DOHH2 (cell line): ENCODE data around the gene SYNCRIP.

Experiments
- H3F3A ChIP-seq: fragments of 200-600 bp; sonication (generic), shearing (Covaris generic); 2 replicates; pipeline ENCODE4 v1.6.0; 2016; ENCODE audit warnings: antibody characterized with exemption, mild to moderate bottlenecking; ENCODE audit not compliant: control insufficient read depth, insufficient read depth
- H3K27ac ChIP-seq: fragments of 200-600 bp; sonication (generic); 2 replicates; pipeline ENCODE4 v1.5.1; 2014; ENCODE audit warnings: low read depth, mild to moderate bottlenecking, low read length, moderate library complexity
- H3K27me3 ChIP-seq: fragments of 200-600 bp; sonication (generic); 2 replicates; pipeline ENCODE4 v1.6.1; 2014; ENCODE audit warnings: mild to moderate bottlenecking, low read length, mixed read lengths; ENCODE audit not compliant: control insufficient read depth
- H3K36me3 ChIP-seq: fragments of 200-600 bp; sonication (generic); 2 replicates; pipeline ENCODE4 v1.6.1; 2014; ENCODE audit warnings: mild to moderate bottlenecking, low read length, moderate library complexity, mixed read lengths; ENCODE audit not compliant: control insufficient read depth
- H3K4me1 ChIP-seq: fragments of 200-600 bp; sonication (generic); 2 replicates; pipeline ENCODE4 v1.6.1; 2014; ENCODE audit warnings: mild to moderate bottlenecking, low read length, mixed read lengths; ENCODE audit not compliant: control insufficient read depth
- H3K4me2 ChIP-seq: fragments of 200-600 bp; sonication (generic); 2 replicates; pipeline ENCODE4 v1.6.0; 2014; ENCODE audit warnings: mild to moderate bottlenecking, low read length, moderate library complexity
- H3K4me3 ChIP-seq: fragments of 200-600 bp; sonication (generic); 2 replicates; pipeline ENCODE4 v1.5.1; 2014; ENCODE audit warnings: mild to moderate bottlenecking, low read length, mixed read lengths
- H3K79me2 ChIP-seq: fragments of 200-600 bp; sonication (generic); 2 replicates; pipeline ENCODE4 v1.6.1; 2014; ENCODE audit warnings: mild to moderate bottlenecking, low read length, mixed read lengths; ENCODE audit not compliant: control insufficient read depth
- H3K9me2 ChIP-seq: fragments of 200-600 bp; sonication (generic); replicated peaks from 2 replicates; pipeline ENCODE4 v1.6.1; 2014; ENCODE audit warnings: mild to moderate bottlenecking, low read length, mixed read lengths; ENCODE audit not compliant: control insufficient read depth
- H3K9me3 ChIP-seq: fragments of 200-600 bp; sonication (generic); 2 replicates; pipeline ENCODE4 v1.6.1; 2014; ENCODE audit warnings: antibody characterized with exemption, low read length, mixed read lengths; ENCODE audit not compliant: control insufficient read depth, insufficient read depth
- H4K20me1 ChIP-seq: fragments of 200-600 bp; sonication (generic); 2 replicates; pipeline ENCODE4 v1.6.0; 2014; ENCODE audit warnings: low read depth, mild to moderate bottlenecking, antibody characterized with exemption, low read length, moderate library complexity; ENCODE audit not compliant: control insufficient read depth, insufficient read depth
- EZH2phosphoT487 ChIP-seq: fragments of 200-600 bp; sonication (generic); IDR thresholded peaks from 2 replicates; pipeline ENCODE4 v1.6.1; 2017; ENCODE audit warnings: borderline replicate concordance, mild to moderate bottlenecking, antibody characterized with exemption, low read length, moderate library complexity, mixed read lengths
- TF ChIP-seq, protein P1 (sequence below): fragments of 200-600 bp; sonication (generic); IDR thresholded peaks from one replicate; pipeline ENCODE4 v1.5.1; 2014; ENCODE audit warnings: antibody characterized with exemption, mild to moderate bottlenecking, low read depth, low read length; ENCODE audit not compliant: poor library complexity, severe bottlenecking

The SYNCRIP gene

DNA sequence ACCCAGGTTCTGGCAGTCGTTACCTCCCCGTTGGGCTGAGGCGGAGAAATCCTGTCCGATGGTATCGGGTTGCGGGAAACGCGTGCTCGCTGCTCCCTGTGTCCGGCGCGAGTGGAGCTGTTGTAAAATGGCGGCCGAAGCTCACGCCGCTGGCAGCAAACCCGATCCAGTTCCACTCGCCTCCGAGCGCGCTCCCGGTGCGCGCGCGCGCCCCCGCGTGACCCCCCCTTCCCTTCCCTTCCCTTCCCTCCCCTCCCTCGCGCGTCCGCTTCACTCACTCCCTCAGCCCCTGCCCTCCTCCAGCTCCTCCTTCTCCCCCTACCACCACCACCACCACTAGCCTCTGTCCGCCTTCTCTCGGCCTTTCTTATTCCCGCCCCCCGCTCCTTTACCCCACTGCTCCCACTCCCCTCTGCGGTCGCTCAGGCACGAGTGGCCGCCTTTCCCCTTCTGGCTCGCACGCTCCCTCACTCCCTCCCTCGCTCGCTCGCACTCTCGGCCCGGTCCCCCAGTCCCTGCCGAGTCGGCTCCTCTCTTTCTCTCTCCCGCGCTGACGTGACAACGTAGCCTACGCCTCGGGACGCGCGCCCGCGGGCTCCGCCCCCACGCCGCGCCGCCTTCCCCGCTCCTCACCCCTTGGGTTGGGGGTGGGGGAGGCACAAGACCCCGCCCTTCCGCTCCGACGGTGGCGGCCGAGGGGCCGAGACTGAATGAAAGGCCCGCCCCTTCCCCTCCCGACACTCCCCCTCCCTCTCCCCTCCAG lies at the start of gene SYNCRIP:
SYNCRIP (minus strand) TSS at position 113 of the 763 bp plus-strand sequence. CDS start 1,447 bp downstream, outside the sequence.
- Histone ChIP-seq H3K9me3 (0 out of 2 replicates have a peak, but pooled peaks cover 3% of the 10 kb centered on the region), H3K27me3 (no peaks in the 10 kb centered on the region; the same call in 1 of the 2 replicates), H3K4me1 (peaks cover 46% of the 10 kb centered on the region), H3K4me3 (peak within 1 kb of the TSS; percentile 82), H3K27ac (peak within 1 kb of the TSS; percentile 91), H3K79me2 (peaks cover 62% of the 10 kb centered on the region), H3K9me2 (no peaks in the 10 kb centered on the region), H3K36me3 (peaks cover 55% of the 10 kb centered on the region), H3F3A (peaks cover 11% of the 10 kb centered on the region), H4K20me1 (peaks cover 38% of the 10 kb centered on the region), H3K4me2 (peak within 1 kb of the TSS; percentile 91)
- no peak for TF ChIP-seq EZH2phosphoT487
- TF ChIP-seq, protein P1, sequence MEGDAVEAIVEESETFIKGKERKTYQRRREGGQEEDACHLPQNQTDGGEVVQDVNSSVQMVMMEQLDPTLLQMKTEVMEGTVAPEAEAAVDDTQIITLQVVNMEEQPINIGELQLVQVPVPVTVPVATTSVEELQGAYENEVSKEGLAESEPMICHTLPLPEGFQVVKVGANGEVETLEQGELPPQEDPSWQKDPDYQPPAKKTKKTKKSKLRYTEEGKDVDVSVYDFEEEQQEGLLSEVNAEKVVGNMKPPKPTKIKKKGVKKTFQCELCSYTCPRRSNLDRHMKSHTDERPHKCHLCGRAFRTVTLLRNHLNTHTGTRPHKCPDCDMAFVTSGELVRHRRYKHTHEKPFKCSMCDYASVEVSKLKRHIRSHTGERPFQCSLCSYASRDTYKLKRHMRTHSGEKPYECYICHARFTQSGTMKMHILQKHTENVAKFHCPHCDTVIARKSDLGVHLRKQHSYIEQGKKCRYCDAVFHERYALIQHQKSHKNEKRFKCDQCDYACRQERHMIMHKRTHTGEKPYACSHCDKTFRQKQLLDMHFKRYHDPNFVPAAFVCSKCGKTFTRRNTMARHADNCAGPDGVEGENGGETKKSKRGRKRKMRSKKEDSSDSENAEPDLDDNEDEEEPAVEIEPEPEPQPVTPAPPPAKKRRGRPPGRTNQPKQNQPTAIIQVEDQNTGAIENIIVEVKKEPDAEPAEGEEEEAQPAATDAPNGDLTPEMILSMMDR: no peak

DNA sequence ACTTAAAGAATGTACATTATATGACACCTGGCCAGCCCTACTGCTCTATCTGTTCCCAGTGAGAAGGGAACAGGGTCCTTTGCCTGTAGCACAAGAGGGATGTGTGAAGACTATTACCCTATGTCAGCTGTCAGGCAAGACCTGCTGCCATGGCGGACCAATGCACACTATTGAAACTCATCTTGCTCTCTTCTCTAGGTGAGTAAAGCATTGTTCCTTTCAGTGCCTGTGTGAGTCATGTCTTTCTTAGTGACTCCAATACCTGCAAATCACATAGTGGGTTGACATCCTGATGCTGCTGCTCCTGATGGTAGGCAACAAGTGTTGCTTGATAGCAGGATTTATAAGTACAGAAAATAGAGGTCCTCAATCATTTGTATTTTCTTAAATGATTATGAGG lies 48.8 kb upstream of the SYNCRIP start:
- Histone ChIP-seq H3K9me2 (no peaks in the 10 kb centered on the region), H3K79me2 (no peaks in the 10 kb centered on the region), H3K4me1 (no peaks in the 10 kb centered on the region), H3K36me3 (no peaks in the 10 kb centered on the region), H3F3A (no peaks in the 10 kb centered on the region), H3K4me2 (no peak overlapping the region), H3K27ac (no peak overlapping the region), H3K27me3 (no peaks in the 10 kb centered on the region), H3K9me3 (no peaks in the 10 kb centered on the region), H3K4me3 (no peak overlapping the region), H4K20me1 (no peaks in the 10 kb centered on the region)
- TF ChIP-seq, protein P1: no peak
- TF ChIP-seq EZH2phosphoT487: no peak

DNA sequence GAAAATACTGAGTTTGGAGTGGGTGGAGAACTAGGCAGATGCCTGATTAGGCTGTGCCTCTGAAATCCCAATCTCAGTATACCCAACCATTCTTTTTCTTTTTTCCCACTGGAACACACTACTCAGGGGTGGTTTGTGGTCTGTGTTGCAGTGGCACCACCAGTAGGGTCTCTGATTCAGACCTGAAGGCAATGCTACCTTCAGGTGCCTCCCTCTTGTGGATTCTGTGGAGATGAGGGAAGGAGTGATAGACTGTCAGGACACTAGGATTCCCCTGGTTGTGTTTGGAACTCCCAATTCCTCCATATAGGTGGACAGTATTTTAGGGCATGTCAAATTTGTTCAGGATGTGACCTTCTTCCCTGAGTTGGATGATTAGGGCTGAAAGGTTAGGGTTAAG lies 47.4 kb upstream of the SYNCRIP start:
- Histone ChIP-seq H3K27me3 (no peaks in the 10 kb centered on the region), H4K20me1 (no peaks in the 10 kb centered on the region), H3K27ac (no peak overlapping the region), H3K4me1 (no peaks in the 10 kb centered on the region), H3K4me3 (no peak overlapping the region), H3F3A (no peaks in the 10 kb centered on the region), H3K79me2 (no peaks in the 10 kb centered on the region), H3K9me2 (no peaks in the 10 kb centered on the region), H3K36me3 (no peaks in the 10 kb centered on the region), H3K4me2 (no peak overlapping the region), H3K9me3 (no peaks in the 10 kb centered on the region)
- TF ChIP-seq, protein P1: no peak
- no peak for TF ChIP-seq EZH2phosphoT487
